Measurements from ENCODE around the gene RPS2.

DNA sequence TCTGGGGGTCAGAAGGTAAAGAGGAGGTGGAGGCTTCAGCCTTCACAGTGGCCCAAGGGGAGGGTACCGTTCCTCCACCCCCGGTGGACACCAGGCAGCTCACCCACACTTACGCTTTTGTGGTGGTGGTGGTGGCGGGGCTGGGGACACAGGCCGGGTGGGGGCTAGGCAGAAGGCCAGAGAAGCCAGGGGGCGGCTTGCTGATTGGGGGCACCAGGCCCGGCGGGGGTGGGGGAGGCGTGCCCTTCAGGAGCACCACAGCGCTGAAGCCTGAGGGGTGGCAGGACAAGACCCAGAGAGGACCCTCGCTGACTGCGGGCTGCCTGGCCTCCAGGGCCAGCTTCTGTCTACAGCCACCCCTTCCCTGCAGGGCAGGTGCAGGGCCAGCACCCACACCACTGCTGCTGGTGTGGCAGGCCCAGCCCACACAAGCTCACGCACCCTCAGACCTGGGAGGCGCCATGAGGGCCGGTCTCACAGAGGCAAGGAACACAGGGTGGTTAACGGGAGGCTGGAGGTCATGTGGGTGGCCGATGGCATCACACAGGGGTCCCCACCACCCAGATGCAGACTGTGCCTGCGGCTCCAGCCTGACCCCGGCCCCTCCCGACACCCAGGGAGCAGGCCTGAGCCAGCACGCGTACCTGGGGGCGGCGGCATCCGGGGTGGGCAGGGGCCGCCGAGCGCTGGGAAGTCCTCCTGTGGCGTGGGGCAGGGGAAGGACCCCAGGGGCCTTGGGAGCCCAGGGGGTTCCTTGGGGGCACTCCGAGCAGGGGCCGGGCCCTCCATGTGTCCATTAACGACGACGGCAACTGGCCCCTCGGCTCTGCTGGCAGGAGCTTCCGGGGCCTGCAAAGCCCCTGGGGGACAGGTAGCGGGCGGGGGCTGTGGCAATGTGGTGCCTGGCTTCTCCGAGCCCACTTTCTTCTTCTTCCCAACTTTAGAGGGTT lies 34.5 kb upstream of the RPS2 start:
- no peak for TF ChIP-seq POLR2A (IDR thresholded peaks at IDR 0.05; ENCODE audit: low read depth, low read length)
- TF ChIP-seq SPI1 (IDR thresholded peaks at IDR 0.05; ENCODE audit: low read depth, low read length) = no peak
- TF ChIP-seq POLR2AphosphoS5 (IDR thresholded peaks at IDR 0.05; ENCODE audit: low read depth, low read length) = no peak
- no peak for TF ChIP-seq TAF1 (IDR thresholded peaks at IDR 0.05; ENCODE audit: low read depth, low read length)
- no peak for TF ChIP-seq PAX5 (IDR thresholded peaks at IDR 0.05; ENCODE audit: insufficient read depth, low read length, severe bottlenecking)

All from GM12891 (cell line).